GM18870 (cell line): ENCODE results near the gene TLE1.

ENCODE experiments used
- ATAC-seq: cut with Tn5 transposase; IDR thresholded peaks from one replicate; pipeline ENCODE4 v1.9.1; 2021; ENCODE audit warnings: moderate library complexity; ENCODE audit not compliant: unreplicated experiment

TLE1 gene

DNA sequence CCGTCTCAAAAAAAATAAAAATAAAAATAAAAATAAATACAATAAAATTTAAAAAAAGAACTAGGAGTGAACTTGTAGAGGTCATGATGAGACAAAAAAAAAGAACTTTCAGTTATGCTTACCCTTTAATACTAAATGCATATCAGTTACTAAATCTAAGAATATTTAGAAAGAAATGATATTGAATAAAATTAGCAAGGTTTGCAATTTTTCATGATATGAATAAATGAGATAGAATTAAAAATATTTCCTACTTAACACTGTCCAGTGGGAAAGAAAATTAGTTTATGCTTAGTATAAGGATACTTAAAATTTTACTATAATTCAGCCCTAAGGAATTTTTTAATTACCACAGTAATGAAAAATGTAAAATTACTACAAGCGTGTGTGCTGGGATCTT lies 132.4 kb downstream of the TLE1 start:
- no peak for ATAC-seq

DNA sequence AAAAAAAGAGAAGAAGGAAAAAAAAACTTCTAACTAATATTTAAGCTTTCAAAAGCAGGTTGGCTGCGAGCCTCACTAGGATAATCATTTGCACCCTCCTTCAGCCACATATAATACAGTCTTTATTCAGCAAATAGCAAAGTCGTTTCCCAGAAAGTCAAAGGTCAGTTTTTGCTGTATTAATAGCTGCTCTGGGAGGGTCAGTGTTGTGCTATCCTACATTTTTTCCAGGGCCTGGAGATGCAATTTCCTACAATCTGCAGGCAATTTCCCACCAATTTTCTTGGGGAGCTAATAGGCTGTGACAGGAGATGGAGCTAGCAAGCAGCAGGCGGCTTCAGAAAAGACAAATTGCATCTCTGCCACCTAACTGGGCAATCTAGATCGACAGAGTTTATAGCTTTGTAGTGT lies 136.8 kb downstream of the TLE1 start:
- ATAC-seq: no peak

DNA sequence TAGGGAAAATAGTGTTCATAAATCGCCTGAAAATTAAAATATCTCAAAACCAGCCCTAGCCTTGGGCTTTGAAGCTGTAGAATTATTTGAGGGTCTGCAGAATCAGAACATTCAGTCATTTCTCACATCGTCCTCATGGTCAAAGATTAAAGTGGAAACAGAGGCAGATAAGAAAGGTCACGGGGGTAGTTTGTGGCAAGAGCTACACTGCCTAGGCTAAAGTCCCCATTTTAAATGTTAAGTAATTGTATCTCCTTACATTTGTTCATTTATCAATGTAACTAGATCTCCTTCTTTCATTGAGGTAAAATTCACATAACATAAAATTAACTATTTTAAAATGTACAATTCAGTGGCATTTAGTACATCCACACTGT lies 139.2 kb downstream of the TLE1 start:
- ATAC-seq: no peak

DNA sequence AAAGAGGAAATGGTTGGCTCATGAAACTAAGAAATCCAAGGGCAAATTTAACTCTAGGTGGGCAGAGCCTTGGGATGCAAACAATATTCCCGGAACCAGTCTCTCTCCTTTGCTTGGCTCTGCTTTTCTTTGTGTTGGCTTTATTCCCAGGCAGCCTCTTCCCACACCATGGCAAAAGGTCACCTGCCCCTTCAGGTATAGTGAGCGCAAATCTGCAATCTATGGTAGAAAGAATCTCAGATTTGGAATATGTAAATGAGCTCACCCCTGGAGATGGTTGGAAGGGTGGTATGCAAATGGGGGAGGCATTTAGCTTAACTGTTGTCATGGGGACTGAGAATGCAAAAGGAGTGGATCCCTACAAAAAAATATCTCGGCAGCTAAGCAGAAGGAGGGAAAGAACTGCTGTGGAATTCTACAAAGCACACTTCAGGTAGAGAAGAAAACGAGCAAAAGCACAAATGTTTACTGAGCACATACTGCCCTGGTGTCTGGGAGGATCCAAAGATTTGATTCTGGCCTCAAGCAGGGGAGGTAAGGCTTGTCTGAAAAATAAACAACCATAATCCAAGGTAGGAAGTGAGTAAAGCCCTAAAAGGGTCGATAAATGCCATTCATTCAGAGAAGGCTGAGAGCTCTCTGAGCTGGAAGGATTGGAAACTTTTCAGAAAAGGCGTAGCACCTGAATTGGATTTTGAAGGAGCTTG lies 139.7 kb downstream of the TLE1 start:
- ATAC-seq: no peak

DNA sequence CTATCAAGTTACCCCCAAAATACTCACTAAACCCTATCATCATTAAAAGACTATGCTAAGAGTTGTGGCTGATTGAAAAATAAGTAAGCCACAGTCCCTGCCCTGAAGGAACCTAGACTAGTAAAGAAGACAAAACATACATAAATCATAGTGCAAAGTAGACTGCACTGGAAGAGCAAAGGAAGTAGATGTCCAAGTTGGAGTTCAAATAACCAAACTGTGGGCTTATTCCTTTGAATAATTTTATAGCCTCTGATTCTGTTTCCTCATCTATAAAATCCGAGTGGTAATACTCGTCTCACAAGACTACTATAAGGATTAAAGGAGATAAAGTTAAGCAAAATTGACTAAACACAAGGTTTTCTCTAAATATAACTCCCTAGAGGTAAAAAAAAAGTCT lies 140.4 kb downstream of the TLE1 start:
- no peak for ATAC-seq

DNA sequence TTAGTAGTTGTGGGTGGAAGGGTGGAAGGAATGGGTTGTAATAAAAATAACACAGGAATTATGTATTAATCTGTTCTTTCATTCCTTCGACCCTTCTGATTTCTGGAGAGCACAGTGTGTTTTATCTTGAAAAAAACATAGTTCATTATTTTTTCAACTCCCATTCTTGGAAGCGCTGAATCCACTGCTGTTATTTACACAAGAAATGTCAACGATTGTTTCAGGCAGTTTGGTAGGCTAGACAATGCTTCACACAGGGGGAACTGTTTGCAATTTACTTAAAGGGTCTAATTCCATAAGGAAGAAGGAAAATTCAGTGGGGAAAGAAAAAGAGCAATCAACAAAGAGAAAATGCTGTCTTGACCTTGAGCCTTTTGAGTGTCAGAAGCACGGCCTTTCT lies 142.9 kb downstream of the TLE1 start:
- no peak for ATAC-seq

DNA sequence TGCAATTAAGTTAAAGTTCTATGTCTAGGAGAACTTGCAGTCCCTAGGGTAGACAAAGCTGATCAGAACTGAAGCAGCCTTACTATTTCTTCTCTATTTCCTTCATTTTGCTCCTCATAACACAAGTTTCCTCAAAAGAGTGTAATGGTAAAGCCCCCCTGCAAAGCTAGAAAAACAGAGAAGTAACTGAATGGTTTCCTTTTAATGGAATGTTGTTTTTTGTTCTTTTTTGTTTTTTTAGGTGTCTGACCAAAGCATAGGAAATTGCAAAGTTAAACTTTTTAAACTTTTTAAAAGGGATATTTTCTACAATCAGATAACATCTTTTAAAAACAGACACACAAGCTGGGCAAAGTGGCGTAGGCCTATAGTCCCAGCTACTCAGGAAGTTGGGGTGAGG lies 145.7 kb downstream of the TLE1 start:
- ATAC-seq: no peak

DNA sequence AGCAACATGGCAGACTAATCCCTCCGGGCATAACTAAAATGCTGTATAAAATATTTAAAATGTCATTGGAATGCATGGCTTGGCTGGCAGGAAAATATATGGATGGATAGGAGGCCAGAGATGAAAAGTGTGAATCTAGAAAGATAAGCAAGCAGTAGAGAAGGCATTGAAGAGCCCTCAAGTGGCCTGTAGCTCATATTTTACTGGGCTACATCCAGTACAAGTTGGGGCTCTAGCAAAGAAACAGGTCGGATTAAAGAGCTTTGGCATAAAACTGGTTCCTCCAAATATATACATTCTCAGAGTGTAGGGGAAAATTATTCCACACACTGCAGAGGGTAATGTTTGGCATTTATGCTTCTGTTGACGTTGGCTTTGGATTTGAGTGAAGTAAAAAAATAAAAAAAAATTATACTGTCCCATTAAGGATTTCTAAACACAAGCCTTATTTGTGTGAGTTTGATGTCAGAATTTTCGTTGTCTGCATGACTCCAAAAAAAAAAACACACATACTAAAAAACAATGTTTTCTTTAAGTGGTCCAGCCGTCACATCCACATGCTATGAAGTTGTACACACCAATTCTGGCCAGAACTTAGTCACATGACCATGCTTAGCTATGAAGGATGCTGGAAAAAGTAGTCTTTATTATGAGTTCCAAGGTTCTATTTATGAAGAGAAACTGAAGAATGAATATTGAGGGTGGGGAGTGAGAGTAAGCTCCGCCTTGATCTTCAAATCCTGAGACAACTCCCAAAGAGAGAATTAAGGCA lies 147.0 kb downstream of the TLE1 start:
- no peak for ATAC-seq

DNA sequence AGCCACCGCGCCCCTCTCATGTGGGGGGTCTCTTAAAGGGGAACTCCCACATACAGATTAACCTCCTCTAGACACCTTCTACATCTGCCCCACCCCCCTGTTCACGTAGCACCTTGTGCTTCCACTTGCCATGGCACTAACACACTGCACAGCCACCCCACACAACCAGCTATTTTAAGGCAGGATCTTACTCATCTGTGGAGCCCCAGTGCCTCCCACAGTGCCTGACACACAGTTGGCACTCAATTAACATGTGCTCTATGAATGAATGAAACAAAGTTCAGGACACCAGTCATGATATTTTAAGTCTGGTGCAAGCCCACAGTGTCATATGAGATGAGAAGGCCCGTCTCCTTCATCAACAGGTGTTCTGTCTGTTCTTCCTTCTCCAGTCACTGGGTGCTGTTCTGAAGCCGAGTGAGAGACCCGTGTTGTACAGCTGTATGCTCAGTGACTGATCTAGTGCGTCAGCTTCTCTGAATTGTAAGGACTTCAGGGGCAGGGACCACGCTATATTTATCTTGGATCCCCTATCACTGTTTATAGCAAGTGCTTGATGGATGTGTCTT lies 149.1 kb downstream of the TLE1 start:
- ATAC-seq: no peak

DNA sequence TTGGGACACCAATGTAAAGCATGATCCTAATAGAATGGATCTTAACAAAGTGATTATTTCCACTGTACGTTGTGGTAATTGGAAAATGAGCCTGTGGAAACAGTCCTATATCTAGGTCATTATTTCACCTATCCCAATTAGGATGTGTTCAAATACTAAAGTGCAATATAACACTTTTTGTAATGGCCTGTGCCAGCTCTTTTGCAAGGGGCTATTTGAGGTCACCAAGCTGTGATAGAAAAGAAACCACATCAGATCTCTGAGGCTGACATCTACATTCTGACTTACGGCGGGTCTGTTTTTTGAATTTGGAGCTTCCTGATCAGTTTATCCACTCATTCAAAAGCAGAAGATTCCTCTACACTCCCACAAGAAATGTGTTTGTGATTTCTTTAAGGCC lies 150.0 kb downstream of the TLE1 start:
- no peak for ATAC-seq

DNA sequence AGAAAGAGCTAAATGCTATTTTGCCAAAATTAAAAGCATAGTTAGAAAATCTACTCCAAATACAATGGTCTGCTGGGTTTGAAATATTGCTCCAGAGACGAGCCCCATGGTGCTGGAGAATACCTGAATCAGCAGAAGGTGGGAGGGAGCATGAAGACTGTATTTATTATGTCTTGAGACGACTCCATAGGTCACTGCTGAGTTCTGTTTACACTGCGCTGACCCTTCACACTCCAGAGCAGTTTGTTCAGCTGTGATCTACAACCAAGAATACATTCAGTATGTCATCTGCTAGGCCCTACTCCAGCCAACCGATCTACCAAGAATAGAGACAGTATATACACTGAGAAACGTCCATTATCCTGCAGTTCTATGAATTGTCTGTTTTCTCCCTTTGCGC lies 150.5 kb downstream of the TLE1 start:
- no peak for ATAC-seq

DNA sequence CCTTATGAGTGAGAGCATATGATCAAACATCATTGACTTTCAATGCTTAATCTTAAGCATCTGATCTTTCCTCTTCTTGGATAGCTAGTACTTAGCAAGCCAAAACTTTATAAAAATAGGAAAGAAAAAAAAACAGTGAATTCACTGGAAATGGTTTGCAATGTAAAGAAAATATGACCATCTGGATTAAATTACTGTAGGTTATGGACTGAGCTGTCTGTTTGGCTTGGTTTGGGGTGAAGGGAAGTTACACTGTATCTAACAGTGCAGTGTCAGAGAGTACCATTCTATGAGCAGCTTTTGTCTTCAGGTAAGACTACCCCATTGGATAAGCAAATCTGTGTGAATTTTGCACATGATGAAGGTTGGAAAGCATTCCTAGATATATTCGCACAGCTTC lies 151.4 kb downstream of the TLE1 start:
- ATAC-seq: no peak

DNA sequence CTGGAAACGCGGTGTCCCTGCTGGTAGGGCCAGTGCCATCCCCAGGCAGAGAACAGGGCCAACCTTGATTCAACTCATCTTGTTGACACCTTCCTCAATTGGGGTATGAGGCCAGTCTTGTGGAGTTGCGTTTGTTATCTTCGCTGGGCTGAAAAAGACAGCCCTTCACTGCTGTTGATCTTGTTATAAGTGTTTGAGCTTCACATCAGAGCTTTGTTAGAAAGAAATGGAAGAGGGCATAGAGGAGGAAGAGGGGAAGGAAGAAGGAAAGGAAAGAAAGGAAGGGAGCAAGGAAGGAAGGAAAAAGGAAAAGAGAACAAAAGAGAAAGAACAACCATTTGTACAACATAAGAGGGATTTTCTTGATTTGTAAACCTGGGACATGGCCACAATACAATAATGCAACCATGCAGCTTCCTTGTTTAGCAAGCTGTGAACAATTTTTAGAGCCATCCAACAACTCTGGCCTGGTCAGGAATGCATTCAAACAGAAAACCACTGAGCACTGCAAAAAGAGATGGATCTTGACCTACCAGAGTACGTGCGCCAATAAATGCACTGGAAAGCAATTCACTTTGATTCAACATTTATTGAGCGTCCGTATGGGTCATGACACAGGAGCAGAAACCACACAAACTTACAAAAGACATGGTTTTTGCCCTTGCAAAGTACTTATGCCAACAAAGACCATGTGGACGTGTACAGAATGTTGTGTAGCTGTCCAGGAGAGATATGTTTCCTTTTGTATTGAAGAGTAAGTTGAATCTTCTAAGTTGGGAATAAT lies 152.9 kb downstream of the TLE1 start:
- ATAC-seq: no peak

DNA sequence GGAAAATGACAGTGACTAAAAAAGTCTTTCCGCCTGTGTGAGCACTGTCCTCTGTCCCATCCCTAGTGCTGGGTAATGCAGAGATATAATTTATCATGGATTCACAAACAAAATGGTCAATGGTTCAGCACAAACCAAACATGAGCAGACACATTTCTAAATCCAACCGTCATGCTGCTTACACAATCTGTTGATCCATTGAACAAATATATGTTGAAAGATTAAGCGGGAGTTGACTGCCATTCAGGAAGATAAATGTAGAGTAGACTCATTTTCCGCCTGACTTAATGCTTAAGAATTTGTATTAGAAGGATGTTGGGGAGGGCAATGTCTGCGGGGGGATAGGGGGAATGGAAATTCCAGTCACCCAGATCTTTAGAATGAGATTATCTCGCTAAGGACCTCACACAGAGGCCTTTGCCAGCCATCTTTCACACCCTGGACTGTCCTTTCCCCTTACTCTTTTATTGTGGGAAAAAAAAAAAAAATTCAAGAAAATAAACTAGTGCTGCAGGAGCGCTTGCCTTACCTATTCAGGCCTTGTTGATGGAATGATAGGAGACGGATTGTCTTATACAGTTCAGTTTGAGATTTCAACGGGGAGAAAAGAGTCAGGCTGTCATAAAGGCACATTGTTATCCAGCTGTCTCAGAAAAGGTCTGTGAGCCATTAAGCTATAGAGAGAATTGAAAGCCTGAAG lies 153.7 kb downstream of the TLE1 start:
- no peak for ATAC-seq

DNA sequence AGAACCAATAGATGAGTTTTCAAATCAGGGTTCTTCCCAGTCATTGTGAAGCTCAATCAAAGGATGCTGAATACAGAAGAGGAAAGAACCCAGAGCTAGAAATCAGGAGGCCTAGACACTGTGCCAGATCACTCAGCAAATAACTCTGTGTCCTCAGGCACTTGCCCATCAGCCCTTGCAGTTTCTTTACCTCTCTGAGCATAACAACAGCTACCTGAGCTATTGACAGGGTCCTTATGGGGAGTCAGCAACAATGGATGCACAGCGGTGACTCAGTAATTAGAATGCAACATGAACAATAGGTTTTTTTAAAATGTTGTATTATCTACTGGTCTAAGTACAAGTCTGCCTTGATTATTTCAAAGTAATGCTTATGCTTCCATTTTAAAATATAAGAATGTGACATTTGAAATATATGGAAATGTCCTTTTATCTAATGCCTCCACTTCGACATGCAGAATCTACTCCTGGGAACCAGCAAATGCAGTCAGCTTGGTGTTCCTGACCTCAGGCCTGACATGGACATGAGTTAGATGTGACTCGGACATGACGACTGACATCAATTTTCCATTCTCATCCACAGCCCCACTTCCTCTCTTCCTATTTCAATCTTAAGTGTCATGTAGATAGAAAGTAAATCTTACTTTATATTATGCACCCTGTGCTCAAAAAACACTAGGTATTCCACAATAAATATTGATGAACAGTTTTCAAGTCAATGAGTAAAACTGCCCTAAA lies 155.0 kb downstream of the TLE1 start:
- no peak for ATAC-seq
